HEK293 (cell line): Measurements from ENCODE around the gene FIGNL1.

Experiments used
- CTCF ChIA-PET: fragments of 350-600 bp; formaldehyde crosslinking; extraction: SDS; loops from one replicate; lab custom pipeline; 2021; ENCODE audit warnings: antibody characterized with exemption; lab: Yijun Ruan, JAX
- POLR2A ChIA-PET: fragments of 300-600 bp; formaldehyde crosslinking; extraction: SDS; loops from one replicate; lab custom pipeline; 2020; ENCODE audit warnings: antibody characterized with exemption, inconsistent platforms; lab: Yijun Ruan, JAX
- H3K27ac ChIP-seq: fragments of 200-500 bp; sonication (Bioruptor generic); 2 replicates; pipeline ENCODE4 v1.5.1; 2014; ENCODE audit warnings: low read depth, low read length, control low read depth, inconsistent platforms; ENCODE audit errors: extremely low read depth
- H3K36me3 ChIP-seq, 2 experiments: fragments of 200-500 bp in 1 of 2; sonication (Bioruptor generic) in 1 of 2; 1 replicate in 1 of 2; 2 replicates in 1 of 2; pipeline ENCODE4 v1.5.1; 2014 to 2017; ENCODE audit warnings: inconsistent platforms in 2 of 2, low read length in 2 of 2; ENCODE audit not compliant: control insufficient read depth in 2 of 2, insufficient read depth in 1 of 2
- H3K4me1 ChIP-seq: fragments of 200-500 bp; sonication (Bioruptor generic); 2 replicates; pipeline ENCODE4 v1.5.1; 2014; ENCODE audit warnings: mild to moderate bottlenecking, low read length, inconsistent platforms; ENCODE audit not compliant: control insufficient read depth, insufficient read depth
- H3K4me3 ChIP-seq: 2 replicates; pipeline ENCODE4 v1.5.1; 2011; ENCODE audit warnings: low read depth, mild to moderate bottlenecking, control low read depth, low read length, moderate library complexity
- H3K9me3 ChIP-seq: fragments of 200-500 bp; sonication (Bioruptor generic); 2 replicates; pipeline ENCODE4 v1.5.1; 2014; ENCODE audit warnings: low read depth, low read length, inconsistent platforms; ENCODE audit not compliant: control insufficient read depth, insufficient read depth
- BCL6B ChIP-seq: fragments of 450-650 bp; formaldehyde crosslinking; IDR thresholded peaks from 2 replicates; pipeline ENCODE4 v1.5.1; 2017; ENCODE audit warnings: missing biosample characterization, missing genetic modification characterization
- KLF17 ChIP-seq: fragments of 450-650 bp; formaldehyde crosslinking; IDR thresholded peaks from 2 replicates; pipeline ENCODE4 v1.5.1; 2016; ENCODE audit warnings: missing biosample characterization, missing genetic modification characterization
- PBX3 ChIP-seq: sonication (generic); formaldehyde crosslinking; IDR thresholded peaks from 2 replicates; pipeline ENCODE4 v1.8.1; 2022; ENCODE audit warnings: mild to moderate bottlenecking, moderate library complexity, missing genetic modification reagents
- SALL2 ChIP-seq: fragments of 450-650 bp; formaldehyde crosslinking; IDR thresholded peaks from 2 replicates; pipeline ENCODE4 v1.5.0; 2017; ENCODE audit warnings: missing biosample characterization, mild to moderate bottlenecking, missing genetic modification characterization, borderline replicate concordance
- ZBTB11 ChIP-seq: fragments of 450-650 bp; formaldehyde crosslinking; conservative IDR thresholded peaks from 2 replicates; pipeline ENCODE4 v1.5.1; 2016; ENCODE audit warnings: low read depth, missing biosample characterization, missing genetic modification characterization
- ZBTB21 ChIP-seq: fragments of 450-650 bp; formaldehyde crosslinking; IDR thresholded peaks from 2 replicates; pipeline ENCODE4 v1.5.1; 2017; ENCODE audit warnings: missing biosample characterization, missing genetic modification characterization
- ZBTB49 ChIP-seq: fragments of 450-650 bp; formaldehyde crosslinking; IDR thresholded peaks from 2 replicates; pipeline ENCODE4 v1.5.1; 2016; ENCODE audit warnings: missing biosample characterization, missing genetic modification characterization, low read depth
- ZBTB8A ChIP-seq: fragments of 450-650 bp; formaldehyde crosslinking; IDR thresholded peaks from 2 replicates; pipeline ENCODE4 v1.5.1; 2016; ENCODE audit warnings: missing biosample characterization, missing genetic modification characterization
- ZFHX2 ChIP-seq: fragments of 450-650 bp; formaldehyde crosslinking; conservative IDR thresholded peaks from 2 replicates; pipeline ENCODE4 v1.5.1; 2016; ENCODE audit warnings: missing biosample characterization, missing genetic modification characterization
- ZIC2 ChIP-seq: fragments of 450-650 bp; formaldehyde crosslinking; IDR thresholded peaks from 2 replicates; pipeline ENCODE4 v1.5.1; 2016; ENCODE audit warnings: missing biosample characterization, missing genetic modification characterization
- ZNF140 ChIP-seq: fragments of 450-650 bp; formaldehyde crosslinking; IDR thresholded peaks from 2 replicates; pipeline ENCODE4 v1.5.1; 2016; ENCODE audit warnings: missing biosample characterization, missing genetic modification characterization
- ZNF2 ChIP-seq: fragments of 450-650 bp; formaldehyde crosslinking; IDR thresholded peaks from 2 replicates; pipeline ENCODE4 v1.5.1; 2016; ENCODE audit warnings: missing biosample characterization, missing genetic modification characterization
- ZNF416 ChIP-seq: fragments of 450-650 bp; formaldehyde crosslinking; IDR thresholded peaks from 2 replicates; pipeline ENCODE4 v1.5.1; 2016; ENCODE audit warnings: missing biosample characterization, missing genetic modification characterization
- ZNF514 ChIP-seq: fragments of 450-650 bp; formaldehyde crosslinking; IDR thresholded peaks from 2 replicates; pipeline ENCODE4 v1.5.1; 2016; ENCODE audit warnings: missing biosample characterization, missing genetic modification characterization
- ZNF529 ChIP-seq: fragments of 450-650 bp; formaldehyde crosslinking; IDR thresholded peaks from 2 replicates; pipeline ENCODE4 v1.5.1; 2017; ENCODE audit warnings: missing genetic modification characterization, missing biosample characterization; ENCODE audit not compliant: insufficient replicate concordance
- ZNF544 ChIP-seq: fragments of 450-650 bp; formaldehyde crosslinking; IDR thresholded peaks from 2 replicates; pipeline ENCODE4 v1.5.0; 2017; ENCODE audit warnings: missing biosample characterization, missing genetic modification characterization
- ZNF548 ChIP-seq: fragments of 450-650 bp; formaldehyde crosslinking; IDR thresholded peaks from 2 replicates; pipeline ENCODE4 v1.5.1; 2016; ENCODE audit warnings: missing biosample characterization, missing genetic modification characterization
- ZNF560 ChIP-seq: fragments of 450-650 bp; formaldehyde crosslinking; IDR thresholded peaks from 2 replicates; pipeline ENCODE4 v1.5.1; 2017; ENCODE audit warnings: missing biosample characterization, missing genetic modification characterization, borderline replicate concordance
- ZNF610 ChIP-seq: fragments of 450-650 bp; formaldehyde crosslinking; IDR thresholded peaks from 2 replicates; pipeline ENCODE4 v1.5.1; 2016; ENCODE audit warnings: missing biosample characterization, missing genetic modification characterization, borderline replicate concordance
- ZNF623 ChIP-seq: fragments of 450-650 bp; formaldehyde crosslinking; IDR thresholded peaks from 2 replicates; pipeline ENCODE4 v1.5.1; 2016; ENCODE audit warnings: missing biosample characterization, missing genetic modification characterization
- ZNF777 ChIP-seq: fragments of 450-650 bp; formaldehyde crosslinking; IDR thresholded peaks from 2 replicates; pipeline ENCODE4 v1.5.1; 2017; ENCODE audit warnings: missing biosample characterization, missing genetic modification characterization, borderline replicate concordance

Gene FIGNL1

GRCh38 chr7:50476953-50477625 lies 26.9 kb upstream of the FIGNL1 start:
- CTCF ChIA-PET = interaction anchor here (1.6 kb wide), 1 partner anchor 9 kb away, joined by 7 read pairs; no protein-coding TSS in a partner anchor
- POLR2A ChIA-PET = interaction anchor here (0.7 kb wide), 1 partner anchor 1686 kb away, joined by 4 read pairs; no protein-coding TSS in a partner anchor

GRCh38 chr7:50475340-50475739 lies 25.2 kb upstream of the FIGNL1 start:
- no peaks in the 10 kb centered on the region for H3K9me3 ChIP-seq
- no peak overlapping the region for H3K4me3 ChIP-seq
- POLR2A ChIA-PET = no interaction called here
- H3K27ac ChIP-seq = no peak overlapping the region
- no peaks in the 10 kb centered on the region for H3K4me1 ChIP-seq
- TF ChIP-seq ZBTB8A (tag by site-specific recombination) (no peak), ZIC2 (tag by site-specific recombination) (peak; percentile 63)
- TF ChIP-seq, all 188 proteins: peak for 1
- no peaks in the 10 kb centered on the region for H3K36me3 ChIP-seq
- CTCF ChIA-PET = no interaction called here

More at GRCh38 chr7:50476953-50477625, 26.9 kb upstream of the FIGNL1 start:
- Histone ChIP-seq H3K36me3 (no peaks in the 10 kb centered on the region), H3K4me1 (no peaks in the 10 kb centered on the region), H3K4me3 (no peak overlapping the region), H3K9me3 (no peaks in the 10 kb centered on the region), H3K27ac (no peak overlapping the region)
- no peak for TF ChIP-seq ZBTB11 (tag by site-specific recombination)
- TF ChIP-seq ZNF416 (tag by site-specific recombination) = no peak
- TF ChIP-seq PBX3 = no peak
- no peak for TF ChIP-seq ZNF140 (tag by site-specific recombination)
- TF ChIP-seq ZNF777 (tag by site-specific recombination) = no peak
- no peak for TF ChIP-seq ZNF544 (tag by site-specific recombination)
- no peak for TF ChIP-seq BCL6B (tag by site-specific recombination)
- TF ChIP-seq ZNF560 (tag by site-specific recombination) = no peak
- no peak for TF ChIP-seq ZNF514 (tag by site-specific recombination)
- TF ChIP-seq ZNF610 (tag by site-specific recombination) = no peak
- TF ChIP-seq ZNF623 (tag by site-specific recombination) = no peak

GRCh38 chr7:50474382-50475160 lies 24.4 kb upstream of the FIGNL1 start:
- CTCF ChIA-PET = no interaction called here
- POLR2A ChIA-PET = no interaction called here
- Histone ChIP-seq H3K9me3 (no peaks in the 10 kb centered on the region), H3K36me3 (no peaks in the 10 kb centered on the region), H3K4me1 (no peaks in the 10 kb centered on the region), H3K4me3 (no peak overlapping the region), H3K27ac (no peak overlapping the region)
- TF ChIP-seq ZBTB49 (tag by site-specific recombination) = no peak
- TF ChIP-seq ZFHX2 (tag by site-specific recombination) = no peak
- no peak for TF ChIP-seq ZNF529
- no peak for TF ChIP-seq ZBTB21 (tag by site-specific recombination)
- no peak for TF ChIP-seq ZNF2 (tag by site-specific recombination)
- no peak for TF ChIP-seq KLF17 (tag by site-specific recombination)
- TF ChIP-seq ZNF548 (tag by site-specific recombination) = no peak
- TF ChIP-seq SALL2 (tag by site-specific recombination) = no peak
